Osteoblast (primary cell): ENCODE data around the gene C5orf63. TPM values are rescaled to one million over a fixed set of nuclear protein-coding genes. Genes with fewer than 3 reads are reported as not detected.

Experiments
- DNase-seq: peaks from one replicate; pipeline ENCODE4 v3.0.0; 2011; ENCODE audit warnings: low spot score, mixed read lengths; ENCODE audit not compliant: insufficient read length; ENCODE audit errors: missing footprints
- H2AFZ ChIP-seq: 2 replicates; pipeline ENCODE4 v1.6.0; 2011; ENCODE audit warnings: mild to moderate bottlenecking, low read length
- H3K27ac ChIP-seq: 2 replicates; pipeline ENCODE4 v1.5.1; 2011; ENCODE audit warnings: mild to moderate bottlenecking, low read depth, low read length, moderate library complexity
- H3K27me3 ChIP-seq: 2 replicates; pipeline ENCODE4 v1.6.0; 2012; ENCODE audit warnings: mild to moderate bottlenecking, control low read depth, inconsistent platforms, low read length, moderate library complexity; ENCODE audit not compliant: insufficient read depth
- H3K36me3 ChIP-seq: 2 replicates; pipeline ENCODE4 v1.5.1; 2011; ENCODE audit warnings: mild to moderate bottlenecking, low read length, control low read depth, moderate library complexity; ENCODE audit not compliant: insufficient read depth
- H3K4me1 ChIP-seq: 2 replicates; pipeline ENCODE4 v1.5.1; 2011; ENCODE audit warnings: mild to moderate bottlenecking, low read length, control low read depth, moderate library complexity; ENCODE audit not compliant: insufficient read depth
- H3K4me2 ChIP-seq: 2 replicates; pipeline ENCODE4 v1.6.0; 2011; ENCODE audit warnings: mild to moderate bottlenecking, low read length; ENCODE audit not compliant: insufficient read depth
- H3K4me3 ChIP-seq: fragments of 200-600 bp; sonication (generic); 3 replicates; pipeline ENCODE4 v1.5.1; 2012; ENCODE audit warnings: mild to moderate bottlenecking, low read length, inconsistent platforms; ENCODE audit not compliant: insufficient read depth
- H3K79me2 ChIP-seq: 2 replicates; pipeline ENCODE4 v1.6.0; 2012; ENCODE audit warnings: mild to moderate bottlenecking, low read length, control low read depth, inconsistent platforms; ENCODE audit not compliant: insufficient read depth
- H3K9me3 ChIP-seq: 2 replicates; pipeline ENCODE4 v1.5.1; 2011; ENCODE audit warnings: low read depth, low read length, control low read depth
- H4K20me1 ChIP-seq: 2 replicates; pipeline ENCODE4 v1.6.0; 2012; ENCODE audit warnings: mild to moderate bottlenecking, low read length, control low read depth; ENCODE audit not compliant: insufficient read depth
- CTCF ChIP-seq: IDR thresholded peaks from 2 replicates; pipeline ENCODE4 v1.5.1; 2011; ENCODE audit warnings: mild to moderate bottlenecking, low read depth, low read length, moderate library complexity; ENCODE audit errors: extremely low read depth
- total RNA-seq: library from RNA; depleted of rRNA; stranded (reverse); fragments of >200 nt; gene quantifications from 2 replicates; pipeline ENCODE4 v1.2.3, GENCODE V29; 2012

C5orf63 gene
- total RNA-seq, 1 donor, result 2.2 TPM

GRCh38 chr5:127068493-127069214 lies 4.6 kb downstream of the C5orf63 start:
- peak; percentile 86 for DNase-seq
- Histone ChIP-seq H3K27me3 (no peaks in the 10 kb centered on the region), H3K4me1 (no peaks in the 10 kb centered on the region), H3K79me2 (no peaks in the 10 kb centered on the region), H2AFZ (no peak overlapping the region), H4K20me1 (no peaks in the 10 kb centered on the region), H3K9me3 (no peaks in the 10 kb centered on the region), H3K27ac (no peak overlapping the region), H3K36me3 (no peaks in the 10 kb centered on the region), H3K4me2 (no peak overlapping the region), H3K4me3 (no peak overlapping the region)
- TF ChIP-seq CTCF, result no peak

- Histone ChIP-seq H3K4me2 (no peak overlapping the region), H3K27me3 (no peaks in the 10 kb centered on the region), H4K20me1 (no peaks in the 10 kb centered on the region), H3K4me1 (no peaks in the 10 kb centered on the region), H3K27ac (no peak overlapping the region), H3K36me3 (no peaks in the 10 kb centered on the region), H2AFZ (no peak overlapping the region), H3K9me3 (no peaks in the 10 kb centered on the region), H3K79me2 (no peaks in the 10 kb centered on the region), H3K4me3 (no peak overlapping the region)
- DNase-seq, result no peak
- TF ChIP-seq CTCF, result no peak
Measured at GRCh38 chr5:127066721-127067120, 6.6 kb downstream of the C5orf63 start.

GRCh38 chr5:127064253-127064840 lies 9.0 kb downstream of the C5orf63 start:
- Histone ChIP-seq H4K20me1 (no peaks in the 10 kb centered on the region), H3K4me2 (no peak overlapping the region), H3K79me2 (no peaks in the 10 kb centered on the region), H3K27ac (no peak overlapping the region), H3K27me3 (no peaks in the 10 kb centered on the region), H3K36me3 (no peaks in the 10 kb centered on the region), H3K4me1 (peaks cover 7% of the 10 kb centered on the region), H3K9me3 (no peaks in the 10 kb centered on the region), H3K4me3 (no peak overlapping the region), H2AFZ (no peak overlapping the region)
- no peak for DNase-seq
- no peak for TF ChIP-seq CTCF

- Histone ChIP-seq H3K79me2 (no peaks in the 10 kb centered on the region), H3K4me3 (no peak overlapping the region), H3K27ac (no peak overlapping the region), H3K27me3 (no peaks in the 10 kb centered on the region), H2AFZ (no peak overlapping the region), H3K4me2 (no peak overlapping the region), H3K4me1 (peaks cover 7% of the 10 kb centered on the region), H3K36me3 (no peaks in the 10 kb centered on the region), H3K9me3 (no peaks in the 10 kb centered on the region), H4K20me1 (no peaks in the 10 kb centered on the region)
- TF ChIP-seq CTCF, result no peak
- DNase-seq, result no peak
Measured at GRCh38 chr5:127063257-127063913, 9.9 kb downstream of the C5orf63 start.
